GM19452 (cell line): ENCODE results near the gene KCNC4.

Source experiments
- ATAC-seq: cut with Tn5 transposase; IDR thresholded peaks from one replicate; pipeline ENCODE4 v1.9.1; 2021; ENCODE audit not compliant: unreplicated experiment

KCNC4 gene

GRCh38 chr1:110229348-110230001, 19.4 kb downstream of the KCNC4 start:
- no peak for ATAC-seq

DNA sequence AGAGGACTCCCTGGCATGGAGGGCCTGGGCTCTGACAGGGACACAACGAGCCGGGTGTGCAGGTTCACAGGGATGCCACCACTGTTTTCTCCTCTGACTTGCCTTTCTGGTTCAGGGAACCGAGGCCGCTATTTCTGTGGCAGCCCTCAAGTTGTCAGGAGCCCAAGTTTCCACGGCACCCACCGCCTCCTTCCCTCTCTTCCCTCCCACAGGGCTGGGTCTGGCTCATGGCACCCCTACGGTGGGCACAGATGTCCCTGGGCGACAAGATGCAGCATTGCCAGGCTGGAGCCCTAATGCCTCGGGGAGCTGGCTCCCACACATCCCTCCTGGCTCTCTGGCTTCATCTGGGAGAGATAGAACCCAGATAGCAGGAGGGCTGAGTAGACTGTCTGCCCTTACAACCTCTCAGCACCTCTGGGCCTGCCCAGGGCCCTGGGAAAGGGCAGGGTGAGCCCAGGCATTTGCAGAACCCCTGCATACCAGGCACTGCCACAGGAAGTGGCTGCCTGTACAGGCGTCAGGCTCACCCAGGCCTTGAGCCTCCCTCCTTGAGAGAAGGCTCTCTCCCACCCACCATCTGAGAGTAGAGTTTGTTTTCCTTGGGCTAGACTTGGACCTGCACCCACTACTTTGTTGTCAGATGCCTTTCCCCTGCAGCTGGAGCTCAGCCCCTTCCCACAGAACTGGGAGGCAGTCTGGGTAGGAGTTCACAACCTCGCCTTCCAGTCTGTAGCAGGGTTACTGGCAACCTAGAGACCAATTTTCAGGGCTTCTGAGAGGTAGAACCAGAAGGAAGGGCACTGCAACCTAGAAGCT, 20.5 kb downstream of the KCNC4 start:
- no peak for ATAC-seq

DNA sequence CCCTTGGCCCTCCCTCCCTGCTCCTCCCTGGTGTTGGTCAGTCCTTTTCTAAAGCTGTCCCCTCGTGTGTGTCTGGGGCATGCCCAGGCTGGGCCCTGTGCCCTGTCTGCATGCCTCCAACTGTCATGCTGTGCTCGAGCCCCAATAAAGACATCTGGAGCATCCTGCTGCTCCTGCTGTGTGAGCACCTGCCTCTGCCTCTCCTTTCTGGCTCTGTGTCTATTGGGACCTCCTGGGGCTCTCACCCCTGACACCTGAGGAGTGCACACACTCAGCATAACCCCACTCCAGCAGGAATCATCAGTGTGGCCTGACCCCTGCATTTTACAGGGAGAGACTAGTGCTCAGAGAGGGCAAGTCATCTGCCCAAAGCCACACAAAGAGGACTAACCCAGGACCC, 23.7 kb downstream of the KCNC4 start:
- ATAC-seq, result no peak

DNA sequence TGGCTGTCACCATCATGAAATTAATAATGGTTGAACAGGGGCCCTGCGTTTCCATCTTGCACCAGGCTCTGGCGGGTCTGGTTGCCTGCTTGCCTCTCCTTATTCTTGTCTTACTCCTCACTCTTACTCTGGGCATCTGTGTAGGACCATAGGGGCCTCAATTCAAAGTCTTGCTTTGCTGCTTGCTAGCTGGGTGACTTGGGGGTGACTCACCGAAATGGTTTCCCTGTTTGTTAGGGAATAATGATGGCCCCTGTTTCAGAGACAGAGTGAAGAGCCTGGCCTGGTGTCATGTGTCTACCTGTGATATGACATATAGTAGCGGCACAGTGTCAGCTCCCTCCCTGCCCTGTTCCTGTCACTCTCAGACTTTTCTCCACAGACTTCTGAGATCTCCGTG, 24.6 kb downstream of the KCNC4 start:
- no peak for ATAC-seq

DNA sequence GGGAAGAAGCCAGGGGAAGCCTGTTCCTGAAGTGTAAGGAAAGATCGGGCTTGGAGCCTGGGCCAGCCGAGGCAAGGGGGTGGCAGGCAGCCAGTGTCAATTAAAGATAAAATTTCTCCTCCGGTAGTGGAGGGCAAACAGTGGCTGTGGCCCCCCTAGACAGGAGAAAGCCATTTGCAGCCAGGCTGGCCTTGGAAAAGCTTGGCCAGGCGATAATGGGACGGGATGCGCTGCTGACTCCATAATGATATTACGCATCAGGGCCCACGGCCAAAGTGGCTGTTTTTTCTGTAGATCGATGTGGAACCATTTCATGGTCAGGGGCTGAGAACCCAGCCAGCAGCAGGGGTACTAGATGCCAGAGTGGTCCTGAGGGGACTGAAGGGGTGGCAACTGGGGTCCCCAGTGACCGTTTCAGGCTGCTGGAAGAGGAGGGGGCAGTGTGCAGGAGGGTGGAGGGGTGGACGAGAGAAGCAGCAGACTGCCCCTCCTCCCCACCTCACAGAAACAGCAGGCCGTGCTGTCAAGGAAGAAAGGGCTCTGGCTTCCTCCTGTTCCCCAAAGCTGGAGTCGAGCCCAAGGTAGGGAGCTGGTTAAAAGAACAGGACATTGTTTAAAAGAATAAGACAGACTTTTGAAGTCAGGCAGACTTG, 25.2 kb downstream of the KCNC4 start:
- no peak for ATAC-seq

DNA sequence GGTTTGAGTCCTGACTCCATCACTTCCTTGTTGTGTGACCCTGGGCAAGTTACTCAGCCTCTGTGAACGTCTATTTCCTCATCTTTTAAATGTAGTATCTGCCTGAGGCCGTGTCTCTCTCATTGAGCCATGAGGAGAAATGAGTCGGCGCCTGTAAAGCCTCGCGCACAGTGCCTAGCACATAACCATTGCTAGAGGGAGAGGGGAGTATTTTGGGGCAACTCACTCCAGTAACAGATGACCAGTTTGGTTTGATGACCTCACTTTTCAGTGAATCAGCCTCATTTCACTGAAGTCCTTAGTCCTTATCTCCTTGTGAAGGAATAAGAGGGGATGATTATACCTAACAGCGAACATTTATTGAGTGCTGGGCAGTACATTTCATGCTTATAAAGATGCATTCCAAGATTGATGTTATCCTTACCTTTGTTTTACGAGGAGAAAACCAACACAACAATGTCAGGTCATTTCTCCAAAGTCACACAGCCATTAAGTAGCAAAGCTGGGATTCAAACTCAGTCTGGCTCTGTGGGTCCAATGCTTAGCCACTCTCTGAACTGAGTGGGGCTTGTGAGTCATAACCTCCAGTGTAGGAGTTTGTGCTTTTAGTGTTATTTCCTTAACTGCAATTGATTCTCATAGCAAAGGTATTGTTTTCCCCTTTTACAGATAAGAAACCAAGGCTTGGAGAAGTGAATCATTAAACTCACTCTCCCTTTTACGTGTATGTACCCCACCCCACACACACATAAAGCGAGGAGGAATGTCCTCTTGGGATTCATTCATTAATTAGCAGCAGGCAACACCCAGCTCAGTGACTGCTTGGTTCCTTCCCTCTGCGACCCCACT, 25.9 kb downstream of the KCNC4 start:
- ATAC-seq, result no peak

GRCh38 chr1:110237386-110238152, 27.5 kb downstream of the KCNC4 start:
- ATAC-seq, result no peak

GRCh38 chr1:110239441-110240430, 29.6 kb downstream of the KCNC4 start:
- no peak for ATAC-seq

DNA sequence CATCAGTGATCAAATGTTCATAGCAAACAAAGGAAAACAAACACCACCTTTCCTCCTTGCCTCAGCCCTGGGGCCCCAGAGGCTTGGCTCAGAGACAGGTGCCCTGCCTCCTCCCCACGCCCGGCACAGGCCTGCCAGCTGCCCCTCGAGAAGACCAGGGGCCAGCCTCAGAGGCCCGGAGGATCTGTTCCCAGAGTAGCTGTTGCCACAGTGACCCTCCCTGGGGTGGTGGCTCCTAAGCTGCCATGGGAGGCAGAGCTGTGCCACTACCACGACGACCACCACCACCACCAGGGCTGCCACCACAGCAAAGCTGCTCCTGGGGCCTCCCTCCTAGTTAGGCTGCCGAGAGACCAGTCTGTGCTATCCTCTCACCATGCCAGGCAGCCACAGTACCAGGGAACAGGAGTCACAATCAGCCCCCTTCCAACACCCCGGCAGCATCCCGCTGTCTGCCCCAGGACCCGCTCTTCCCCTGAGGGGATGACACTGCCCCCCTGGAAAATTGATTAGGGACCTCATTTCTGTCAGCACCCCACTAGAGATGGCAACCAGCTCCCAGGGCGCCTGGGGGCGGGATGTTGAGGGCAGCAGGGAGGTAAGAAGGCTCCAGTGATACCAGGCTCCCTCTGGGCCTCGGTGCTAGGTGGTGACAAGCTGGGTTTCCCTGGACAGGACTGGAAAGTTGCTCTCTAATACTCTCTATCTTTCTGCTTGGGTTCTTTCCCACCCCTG, 30.5 kb downstream of the KCNC4 start:
- ATAC-seq, result no peak

DNA sequence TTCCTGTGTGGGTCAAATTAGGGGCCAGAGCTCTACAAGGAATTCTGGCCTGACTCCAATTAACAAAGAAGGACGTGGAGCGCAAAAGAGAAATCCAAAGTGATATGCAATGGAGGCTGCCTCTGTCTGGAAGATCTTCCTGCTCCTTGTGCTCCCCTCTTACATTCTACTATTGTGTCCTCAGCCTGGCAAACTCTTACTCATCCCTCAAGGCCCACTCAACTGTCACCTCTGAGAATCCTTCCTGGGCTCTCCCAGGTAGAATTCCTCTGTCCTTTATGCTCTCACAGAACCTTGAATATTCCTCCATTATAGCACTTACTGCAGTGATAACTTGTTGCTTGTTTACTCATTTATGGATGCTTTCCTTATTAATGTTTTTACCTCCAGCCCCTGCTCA, 31.4 kb downstream of the KCNC4 start:
- ATAC-seq, result no peak

DNA sequence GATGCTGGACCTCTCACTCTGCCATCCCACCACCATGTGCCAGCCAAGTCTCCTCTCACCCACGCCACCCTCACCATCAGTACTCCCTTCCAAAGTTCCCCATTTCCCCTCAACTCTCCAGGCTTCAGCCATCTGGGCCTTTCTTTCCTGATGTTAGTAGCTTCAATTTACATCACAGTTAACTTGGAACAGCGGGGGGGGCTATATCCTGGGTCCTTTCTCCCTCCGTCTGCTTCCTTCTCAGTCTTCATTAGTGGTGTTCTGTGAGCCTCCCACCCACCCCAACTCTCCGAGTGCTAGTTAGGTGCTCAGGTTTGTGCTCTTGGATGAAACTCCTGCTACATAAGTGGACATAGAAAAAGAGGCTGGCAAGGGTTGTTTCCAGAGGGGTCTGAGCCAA, 31.9 kb downstream of the KCNC4 start:
- no peak for ATAC-seq

DNA sequence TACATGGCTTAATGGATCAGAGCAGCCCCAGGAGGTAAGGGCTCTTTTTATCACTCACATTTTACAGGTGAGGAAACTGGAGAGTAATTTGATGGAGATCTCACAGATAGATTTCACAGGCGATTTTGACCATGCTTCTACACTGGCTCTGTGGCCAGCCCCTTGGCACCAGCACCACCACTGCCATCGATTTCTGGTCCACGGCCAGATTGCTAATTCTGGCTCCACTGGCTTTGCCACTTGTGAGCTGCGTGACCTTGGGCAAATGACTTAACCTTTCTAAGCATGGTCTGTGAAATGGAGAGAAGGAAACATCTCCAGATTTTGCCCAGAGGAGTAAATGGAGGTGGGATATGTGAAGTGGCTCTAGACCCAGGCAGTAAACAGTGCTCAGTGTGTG, 32.6 kb downstream of the KCNC4 start:
- no peak for ATAC-seq

DNA sequence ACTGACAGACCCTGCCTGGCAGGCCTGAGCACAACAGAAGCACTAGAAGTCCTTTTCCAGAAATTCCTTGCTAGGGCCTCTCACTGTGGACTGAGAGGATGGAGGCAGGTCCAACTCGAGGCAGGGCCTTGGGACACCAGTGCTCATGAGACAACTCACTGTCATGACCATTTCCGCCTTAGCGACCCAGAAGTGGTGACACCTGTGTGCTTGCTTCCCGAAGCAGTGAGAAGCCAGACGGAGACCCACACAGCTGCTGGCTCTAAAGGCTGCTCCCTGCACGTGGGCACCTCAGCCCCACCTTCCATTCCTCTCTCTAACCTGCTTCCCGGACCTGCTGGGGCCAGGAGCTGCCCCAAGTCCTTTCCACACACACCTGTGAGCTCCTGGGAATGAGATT, 33.0 kb downstream of the KCNC4 start:
- ATAC-seq, result no peak

- ATAC-seq, result peak; percentile 61
These were observed 33.5 kb downstream of the KCNC4 start for GRCh38 chr1:110243574-110243973.

- ATAC-seq, result no peak
These were observed 35.9 kb downstream of the KCNC4 start for GRCh38 chr1:110245876-110246620.

DNA sequence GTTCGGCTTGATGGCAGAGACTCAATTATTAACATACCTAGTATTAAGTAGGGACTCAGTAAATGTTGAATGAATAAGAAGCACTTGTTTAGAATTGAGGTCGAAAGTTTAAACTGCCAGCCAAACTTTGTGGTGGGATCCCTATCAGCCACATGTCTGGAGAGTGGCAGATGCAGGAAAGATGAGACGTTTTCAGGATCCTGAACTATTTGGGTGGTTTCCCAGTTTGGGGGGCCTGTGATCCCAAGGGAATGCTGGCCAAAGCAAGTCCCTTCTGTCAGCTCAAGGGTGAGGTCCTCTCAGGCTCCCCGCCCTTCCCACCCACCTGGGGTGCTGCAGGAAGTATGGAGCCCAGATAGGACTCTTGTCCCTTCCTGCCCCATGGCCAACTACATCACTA, 38.6 kb downstream of the KCNC4 start:
- ATAC-seq, result no peak

GRCh38 chr1:110249256-110249655, 39.1 kb downstream of the KCNC4 start:
- no peak for ATAC-seq

- no peak for ATAC-seq
These were observed 39.9 kb downstream of the KCNC4 start for GRCh38 chr1:110250008-110250407.
